HG03460 (cell line): ENCODE data around the gene BTBD16.

ENCODE experiments used
- ATAC-seq: cut with Tn5 transposase; IDR thresholded peaks from one replicate; pipeline ENCODE4 v1.9.1; 2021; ENCODE audit not compliant: unreplicated experiment

Gene BTBD16

DNA sequence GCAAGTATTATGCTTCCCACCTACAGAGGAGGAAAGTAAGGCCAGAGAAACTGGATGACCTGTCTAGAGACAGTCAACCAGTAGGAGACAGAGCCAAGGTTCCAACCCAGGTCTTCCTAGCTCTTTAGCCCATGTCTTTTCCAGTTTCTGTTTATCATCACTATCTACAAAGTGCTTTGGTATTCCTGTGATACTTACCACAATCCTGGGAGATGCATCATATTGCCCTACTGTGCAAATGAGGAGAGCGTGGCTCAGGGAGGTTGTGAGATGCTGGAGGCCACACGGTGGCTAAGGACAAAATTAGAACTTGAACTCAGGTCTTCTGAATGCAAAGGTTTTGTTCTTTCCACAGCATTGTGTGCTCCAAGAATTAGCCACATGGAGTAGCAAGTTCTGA lies 92.2 kb downstream of the BTBD16 start:
- ATAC-seq, result no peak

- ATAC-seq, result no peak
These were observed 92.8 kb downstream of the BTBD16 start for GRCh38 chr10:122363722-122364463.

GRCh38 chr10:122368502-122369254 lies 97.6 kb downstream of the BTBD16 start:
- no peak for ATAC-seq

GRCh38 chr10:122373108-122373507 lies 102.0 kb downstream of the BTBD16 start:
- ATAC-seq, result no peak

- ATAC-seq, result no peak
These were observed 102.6 kb downstream of the BTBD16 start for GRCh38 chr10:122373721-122374120.

DNA sequence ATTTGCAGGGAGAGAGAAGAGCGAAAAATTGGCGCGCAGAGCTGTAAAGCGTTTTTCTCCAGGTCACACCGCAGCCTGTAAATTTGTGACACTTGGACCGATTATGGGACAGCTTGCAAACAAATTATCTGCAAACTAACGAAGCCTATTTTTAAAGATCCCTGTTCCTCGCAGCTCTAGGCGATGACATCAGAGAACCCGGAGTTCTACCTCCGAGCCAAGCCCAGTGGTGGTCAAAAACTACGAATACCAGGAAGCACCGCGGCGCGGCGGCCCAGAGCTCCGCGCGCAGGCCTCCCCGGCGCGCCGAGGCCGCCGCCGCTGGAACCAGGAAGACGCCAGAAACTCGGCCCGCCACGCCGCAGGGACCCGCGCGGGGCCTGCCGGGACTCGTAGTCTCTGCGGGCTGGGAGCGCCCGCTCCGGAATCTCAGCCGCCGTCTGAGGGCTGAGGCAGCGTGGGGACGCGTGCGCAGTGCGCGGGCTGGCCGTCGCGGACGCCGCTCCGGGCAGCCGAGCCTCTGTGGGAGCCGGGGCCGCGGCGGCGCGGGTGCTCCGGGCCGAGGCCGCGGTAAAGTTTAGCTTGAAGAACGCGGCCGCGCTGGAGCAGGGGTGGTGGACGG lies 103.3 kb downstream of the BTBD16 start, which contains the start of gene PLEKHA1:
Gene PLEKHA1, plus strand, starts transcription at position 472 of the 622 bp plus-strand sequence. CDS start 18,493 bp downstream, outside the sequence.
- peak; percentile 90 for ATAC-seq

- peak; percentile 49 for ATAC-seq
These were observed 104.0 kb downstream of the BTBD16 start for GRCh38 chr10:122374859-122375678.

DNA sequence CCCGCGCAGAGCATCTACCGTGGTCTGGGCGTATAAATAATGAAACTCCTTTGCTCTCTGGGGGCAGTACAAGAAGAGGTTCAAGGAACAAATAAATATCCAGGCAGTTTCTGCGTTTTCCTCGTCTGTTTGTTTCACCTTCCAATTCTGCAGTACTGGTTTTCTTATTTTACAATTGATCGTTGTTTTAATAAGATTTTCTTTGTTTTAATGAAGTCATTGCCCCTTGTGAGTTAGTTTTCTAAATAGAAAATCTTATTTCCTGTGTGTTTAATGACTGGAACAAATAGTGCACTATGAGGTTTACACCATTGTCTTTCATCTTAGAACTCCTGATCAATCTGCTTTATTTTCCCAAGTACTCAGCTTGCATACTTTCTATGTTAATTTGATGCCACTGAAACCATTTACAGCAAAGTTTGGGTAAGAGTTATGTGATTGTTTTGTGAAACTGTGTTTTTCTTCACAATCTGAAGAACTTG lies 104.6 kb downstream of the BTBD16 start:
- no peak for ATAC-seq

DNA sequence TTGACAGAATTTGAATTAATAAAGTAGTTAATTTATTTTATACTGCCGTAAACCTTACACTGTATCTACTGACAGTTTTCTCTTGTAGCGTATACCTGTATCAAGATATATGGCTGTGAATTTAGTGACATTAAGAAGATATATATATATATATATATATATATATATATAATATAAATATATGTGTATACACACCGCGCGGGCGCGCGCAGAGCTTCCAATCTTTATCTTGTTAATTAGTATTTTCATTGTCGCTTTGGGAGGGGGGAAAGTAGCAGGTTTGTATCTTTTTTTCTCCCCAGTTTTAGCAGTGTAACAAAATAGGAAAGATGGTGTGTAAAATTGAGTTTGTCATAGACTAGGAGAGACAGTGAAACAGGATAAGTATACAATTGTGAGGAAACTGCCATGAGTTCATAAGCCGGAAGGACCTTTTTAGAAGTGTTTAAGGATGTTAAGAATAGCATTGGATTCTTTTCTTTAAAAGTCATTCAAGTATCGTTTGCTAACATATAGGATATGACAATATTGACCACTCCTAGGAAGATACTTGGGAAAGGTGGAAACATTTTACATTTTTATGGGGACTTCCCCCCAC lies 105.4 kb downstream of the BTBD16 start:
- no peak for ATAC-seq

DNA sequence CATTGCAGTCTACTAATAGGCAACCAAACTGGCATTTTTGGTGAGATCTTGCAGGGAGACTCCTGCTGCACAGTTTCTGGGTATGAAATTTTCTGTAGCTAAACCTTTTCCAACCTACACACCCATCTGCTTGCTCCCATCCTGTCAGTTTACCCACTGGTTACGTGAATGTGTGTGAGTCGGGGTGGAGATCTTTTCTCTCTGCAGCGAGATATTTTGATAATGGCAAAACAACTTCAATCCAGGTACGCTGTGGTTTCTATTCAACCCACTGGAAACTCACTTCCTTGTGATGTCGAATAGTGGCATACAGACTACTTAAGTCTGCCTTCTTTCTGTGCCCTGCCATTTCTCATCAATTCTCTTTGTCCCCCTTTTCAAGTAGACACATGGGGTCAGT lies 107.9 kb downstream of the BTBD16 start:
- ATAC-seq, result no peak

- ATAC-seq, result no peak
These were observed 108.4 kb downstream of the BTBD16 start for GRCh38 chr10:122379537-122379936.

DNA sequence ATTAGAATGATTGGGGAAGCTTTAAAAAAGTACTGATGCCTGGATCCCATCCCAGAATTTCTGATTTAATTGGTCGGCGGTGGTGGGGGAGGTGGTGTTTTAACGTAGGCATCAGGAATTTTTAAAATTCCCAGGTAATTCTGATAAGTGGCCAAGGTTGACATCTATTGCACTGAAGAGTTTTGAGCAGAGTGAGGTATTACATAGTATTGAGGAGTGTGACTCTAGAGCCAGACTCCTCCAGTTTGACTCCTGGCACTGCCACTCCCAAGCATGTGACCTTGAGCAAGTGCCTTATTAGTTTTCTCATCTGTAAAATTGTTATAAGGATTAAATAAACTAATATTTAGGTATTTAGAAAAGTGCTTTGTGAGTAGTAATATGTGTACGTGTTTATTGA lies 109.6 kb downstream of the BTBD16 start:
- no peak for ATAC-seq

GRCh38 chr10:122381680-122382079 lies 110.6 kb downstream of the BTBD16 start:
- ATAC-seq, result no peak

DNA sequence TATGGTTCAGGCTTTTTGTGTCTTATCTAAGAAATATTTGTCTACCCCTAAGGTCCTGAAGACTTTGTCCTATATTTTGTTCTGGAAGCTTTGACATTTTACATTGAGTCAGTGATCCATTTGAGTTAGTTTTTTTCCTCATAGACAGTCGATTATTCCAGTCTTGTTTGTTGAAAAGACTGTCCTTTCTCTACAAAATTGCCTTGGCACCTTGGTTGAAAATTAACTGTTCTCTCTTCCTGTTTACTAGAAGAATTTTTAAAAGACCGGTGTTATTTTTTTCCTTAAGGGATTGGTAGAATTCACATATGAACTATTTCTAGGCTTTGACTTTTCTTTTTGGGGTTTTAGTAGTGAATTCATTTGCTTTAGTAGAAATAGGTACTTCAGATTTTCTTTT lies 115.4 kb downstream of the BTBD16 start:
- ATAC-seq, result no peak

DNA sequence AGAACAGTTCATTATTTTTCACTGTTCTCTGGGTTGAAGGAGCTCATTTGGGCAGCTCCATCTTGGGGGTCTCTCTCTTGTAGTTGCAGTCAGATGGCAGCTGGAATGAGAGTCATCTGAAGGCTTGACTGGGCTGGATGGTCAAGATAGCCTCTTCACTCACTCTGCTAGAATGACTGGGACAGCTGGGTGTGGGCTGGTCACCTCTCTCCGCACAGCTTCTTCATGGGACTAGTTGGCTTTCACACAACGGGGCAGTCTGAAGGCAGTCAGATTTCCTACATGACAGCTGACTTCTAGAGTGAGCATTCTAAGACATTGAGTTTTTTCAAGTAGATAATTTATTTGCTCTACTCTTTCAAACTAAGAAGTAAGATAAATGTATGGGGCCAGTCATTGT lies 116.5 kb downstream of the BTBD16 start:
- no peak for ATAC-seq
